ENCODE measurements around the gene STK26. TPM values are rescaled to one million over a fixed set of nuclear protein-coding genes. Genes with fewer than 3 reads are reported as not detected.

The STK26 gene
- total and polyA plus RNA-seq, 2 of the 13 experiments (the other 11 are each of a cell fraction or from before 2014, with no cell fraction given), result 16.9 to 47.9 TPM

GRCh38 chrX:132077414-132077813 is 54.3 kb downstream of the STK26 start:
- BruUV-seq (replicated peaks), result TSS peak; percentile 86
- peak overlapping the region; percentile 75 for H3K4me2 ChIP-seq (ENCODE audit: low read depth, low read length)
- H2AFZ ChIP-seq (ENCODE audit: low read length), result no peak overlapping the region
- FAIRE-seq (no peak), DNase-seq (ENCODE audit: low spot score) (peak; percentile 40), ATAC-seq (peak; percentile 77)
- intact Hi-C loops (cut with micrococcal nuclease; ENCODE audit: unreplicated experiment) (loop anchor here (5.0 kb wide), 2 partner anchors 55 to 140 kb away; partner anchors contain the start of genes RAP2C and STK26), in situ Hi-C loops (cut with HindIII; ENCODE audit: extremely low pct_ligation_motif_present, low pct_unique_long_range_greater_than_20kb) (loop anchor here (5.0 kb wide), 1 partner anchor 140 kb away; the partner anchor contains the start of gene RAP2C)
- no peaks in the 10 kb centered on the region for H4K20me1 ChIP-seq (ENCODE audit: insufficient read depth, low read length)
- H3K27ac ChIP-seq (ENCODE audit: extremely low read length, insufficient read depth, low read length), result peak overlapping the region; percentile 71
- 0% methylated on average over 1 of the region's 1 CpG for WGBS (ENCODE audit: low lambda C conversion rate)
- peak overlapping the region in 1 of 3 experiments; percentile 6; a peak in 2 of 6 replicates for H3K4me3 ChIP-seq (replicated peaks in 1 of 3; ENCODE audit: insufficient read depth in 1 of 3, low read depth in 2 of 3, low read length in 3 of 3)
- TF ChIP-seq FOXP1 (IDR thresholded peaks at IDR 0.05) (no peak), FOXP1 (CRISPR knock-in tag; IDR thresholded peaks at IDR 0.05) (peak; percentile 10; the same call in 1 of the 2 replicates), HNF4A (CRISPR knock-in tag; IDR thresholded peaks at IDR 0.05) (peak; percentile 36), ZNF256 (CRISPR knock-in tag; conservative IDR thresholded peaks at IDR 0.05) (no peak), RXRB (CRISPR knock-in tag; IDR thresholded peaks at IDR 0.05; ENCODE audit: borderline replicate concordance) (no peak)
- no peaks in the 10 kb centered on the region for H3K36me3 ChIP-seq (replicated peaks in 1 of 2; ENCODE audit: control insufficient read depth in 1 of 2, insufficient read depth in 2 of 2, low read length in 2 of 2)
- no peak overlapping the region; the same call in 1 of the 2 replicates for H3K9ac ChIP-seq (ENCODE audit: insufficient read depth, low read depth, low read length)
- CTCF ChIA-PET (ENCODE audit: low intra/inter-chr PET ratio, low total read pairs), result no interaction called here
- no peaks in the 10 kb centered on the region for H3K79me2 ChIP-seq (ENCODE audit: insufficient read depth, low read length)
- peaks cover 36% of the 10 kb centered on the region for H3K4me1 ChIP-seq (ENCODE audit: insufficient read depth, low read length)
- no peaks in the 10 kb centered on the region for H3K9me3 ChIP-seq (ENCODE audit: low read length)
- H3K27me3 ChIP-seq (ENCODE audit: control insufficient read depth in 1 of 2, insufficient read depth in 2 of 2, low read length in 2 of 2), result no peaks in the 10 kb centered on the region
- POLR2A ChIA-PET, result no interaction called here

- FAIRE-seq (peak; percentile 61), DNase-seq (ENCODE audit: low spot score) (peak; percentile 73), ATAC-seq (peak; percentile 98)
- Histone ChIP-seq H3K4me1 (ENCODE audit: insufficient read depth, low read length) (peaks cover 36% of the 10 kb centered on the region), H3K36me3 (replicated peaks in 1 of 2; ENCODE audit: control insufficient read depth in 1 of 2, insufficient read depth in 2 of 2, low read length in 2 of 2) (no peaks in the 10 kb centered on the region), H3K4me3 (replicated peaks in 1 of 3; ENCODE audit: insufficient read depth in 1 of 3, low read depth in 2 of 3, low read length in 3 of 3) (peak overlapping the region in 1 of 3 experiments; percentile 16; a peak in 2 of 6 replicates), H3K4me2 (ENCODE audit: low read depth, low read length) (peak overlapping the region; percentile 75), H3K27ac (ENCODE audit: extremely low read length, insufficient read depth, low read length) (peak overlapping the region; percentile 71), H3K9me3 (ENCODE audit: low read length) (no peaks in the 10 kb centered on the region), H3K79me2 (ENCODE audit: insufficient read depth, low read length) (no peaks in the 10 kb centered on the region), H3K9ac (ENCODE audit: insufficient read depth, low read depth, low read length) (no peak overlapping the region; the same call in 1 of the 2 replicates), H3K27me3 (ENCODE audit: control insufficient read depth in 1 of 2, insufficient read depth in 2 of 2, low read length in 2 of 2) (no peaks in the 10 kb centered on the region), H4K20me1 (ENCODE audit: insufficient read depth, low read length) (no peaks in the 10 kb centered on the region), H2AFZ (ENCODE audit: low read length) (no peak overlapping the region)
- BruUV-seq (replicated peaks), result no TSS peak
- POLR2A ChIA-PET, result interaction anchor here (1.3 kb wide), 1 partner anchor 14 kb away, joined by 3 read pairs; no protein-coding TSS in a partner anchor
- in situ Hi-C loops (cut with HindIII; ENCODE audit: extremely low pct_ligation_motif_present, low pct_unique_long_range_greater_than_20kb), result loop anchor here (5.0 kb wide), 1 partner anchor 139 kb away; the partner anchor contains the start of gene RAP2C
- CTCF ChIA-PET (ENCODE audit: low intra/inter-chr PET ratio, low total read pairs), result no interaction called here
- 0% methylated on average over 2 of the region's 3 CpGs for WGBS (ENCODE audit: low lambda C conversion rate)
- intact Hi-C loops (cut with micrococcal nuclease; ENCODE audit: unreplicated experiment), result loop anchor here (5.0 kb wide), 2 partner anchors 56 to 139 kb away; partner anchors contain the start of genes RAP2C and STK26
- peak; percentile 30; the same call in 1 of the 2 replicates for TF ChIP-seq ARID5B (CRISPR knock-in tag; IDR thresholded peaks at IDR 0.05)
- TF ChIP-seq SAP130 (CRISPR knock-in tag; IDR thresholded peaks at IDR 0.05; ENCODE audit: low read depth), result peak; percentile 15; the same call in 1 of the 2 replicates
- TF ChIP-seq HINFP (CRISPR knock-in tag; IDR thresholded peaks at IDR 0.05; ENCODE audit: low read depth), result no peak
- TF ChIP-seq SRF (IDR thresholded peaks at IDR 0.05; ENCODE audit: low read depth, low read length), result 0 out of 2 replicates have a peak, but pooled peaks have one; percentile 27
- no peak for TF ChIP-seq FOXP1 (IDR thresholded peaks at IDR 0.05)
- TF ChIP-seq FOXP1 (CRISPR knock-in tag; IDR thresholded peaks at IDR 0.05), result peak; percentile 49
- peak; percentile 13 for TF ChIP-seq TEAD3 (CRISPR knock-in tag; optimal IDR thresholded peaks at IDR 0.05; ENCODE audit: borderline replicate concordance)
- 0 out of 2 replicates have a peak, but pooled peaks have one; percentile 44 for TF ChIP-seq FOXO1 (CRISPR knock-in tag; IDR thresholded peaks at IDR 0.05)
- TF ChIP-seq ASH2L (IDR thresholded peaks at IDR 0.05; ENCODE audit: insufficient read length, low read depth, low read length), result peak; percentile 9
These were observed 54.8 kb downstream of the STK26 start for GRCh38 chrX:132077912-132078311.
